ENCODE data around the gene NDRG3.
A peak's percentile ranks its signal among the peaks of the same experiment; 100 is the strongest.
"Not testable (repeated sequence)": the region's sequence is repeated elsewhere in the genome, so short reads cannot be mapped to it uniquely, and the experiment has no call there.

The NDRG3 gene

DNA sequence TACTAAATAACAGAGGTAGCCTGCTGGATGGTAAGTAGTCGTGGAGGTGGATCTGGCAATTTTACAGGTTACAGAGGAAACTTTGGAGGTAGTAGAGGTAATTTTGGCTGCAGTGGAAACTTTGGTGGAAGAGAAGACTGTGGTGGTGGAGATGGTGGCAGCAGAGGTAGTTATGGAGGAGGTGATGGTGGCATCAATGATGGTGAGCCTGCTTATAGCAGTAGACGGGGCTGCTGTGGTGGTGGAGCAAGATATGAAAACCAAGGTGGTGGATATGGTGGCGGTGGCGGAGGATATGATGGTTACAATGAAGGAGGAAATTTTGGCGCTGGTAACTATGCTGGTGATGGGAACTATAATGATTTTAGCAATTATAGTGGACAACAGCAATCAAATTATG, 125.0 kb downstream of the NDRG3 start:
- Histone ChIP-seq H3K4me1 (ENCODE audit: control insufficient read depth, insufficient read depth, low read length) (no peaks in the 10 kb centered on the region), H3K9me3 (replicated peaks; ENCODE audit: low read length) (no peaks in the 10 kb centered on the region), H3K36me3 (ENCODE audit: insufficient read depth, low read length) (no peaks in the 10 kb centered on the region)

DNA sequence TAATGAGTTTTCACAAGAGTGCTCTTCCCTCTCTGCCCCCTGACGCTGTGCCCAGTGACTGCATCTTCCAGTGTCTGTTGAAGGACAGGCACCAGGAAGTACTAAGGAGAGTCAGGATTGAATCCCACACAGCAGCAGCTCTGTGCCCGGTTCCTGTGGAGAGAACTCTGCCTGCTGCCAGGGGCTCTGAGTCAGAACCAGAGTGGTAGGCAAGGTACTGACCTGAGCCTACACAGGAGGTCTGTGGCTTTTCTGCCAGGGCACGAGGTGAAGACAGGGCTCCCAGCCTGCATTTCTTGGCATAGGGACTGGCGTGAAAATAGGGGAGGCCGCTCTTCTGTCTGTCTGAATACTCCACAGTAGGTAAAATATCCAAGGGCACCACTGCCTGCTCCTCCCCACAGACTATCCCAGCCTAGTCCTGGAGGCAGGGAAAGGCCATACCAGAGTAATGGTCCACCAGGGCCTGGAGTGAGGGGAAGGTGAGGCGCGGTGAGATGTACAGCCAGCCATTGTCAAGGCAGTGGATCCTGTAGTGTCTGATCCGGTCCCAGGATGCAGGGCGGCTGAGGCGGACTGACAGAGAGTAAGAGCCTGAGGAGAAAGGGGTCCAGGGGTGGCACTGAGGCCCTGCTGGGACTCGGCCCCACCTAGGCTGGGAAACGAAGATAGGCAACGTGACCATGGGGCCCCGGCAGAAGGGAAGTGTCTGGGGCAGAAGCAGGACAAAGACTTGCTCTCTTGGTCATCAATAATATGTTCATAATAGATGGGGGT, 130.9 kb downstream of the NDRG3 start:
- Histone ChIP-seq H3K9ac (ENCODE audit: low read depth, low read length) (no peak overlapping the region), H3K27me3 (ENCODE audit: control insufficient read depth, insufficient read depth, low read length) (no peaks in the 10 kb centered on the region), H3K4me1 (ENCODE audit: control insufficient read depth, insufficient read depth, low read length) (no peaks in the 10 kb centered on the region), H3K4me2 (ENCODE audit: low read length) (no peak overlapping the region), H3K36me3 (ENCODE audit: insufficient read depth, low read length) (peaks cover 43% of the 10 kb centered on the region), H3K4me3 (ENCODE audit: low read length) (no peak overlapping the region), H3K9me3 (replicated peaks; ENCODE audit: low read length) (no peaks in the 10 kb centered on the region)

More for the DNA sequence above, 125.0 kb downstream of the NDRG3 start:
- no peak overlapping the region for H3K4me2 ChIP-seq (ENCODE audit: low read length)
- no peaks in the 10 kb centered on the region for H3K27me3 ChIP-seq (ENCODE audit: control insufficient read depth, insufficient read depth, low read length)
- no peak overlapping the region for H3K9ac ChIP-seq (ENCODE audit: low read depth, low read length)
- no peak overlapping the region for H3K4me3 ChIP-seq (ENCODE audit: low read length)

DNA sequence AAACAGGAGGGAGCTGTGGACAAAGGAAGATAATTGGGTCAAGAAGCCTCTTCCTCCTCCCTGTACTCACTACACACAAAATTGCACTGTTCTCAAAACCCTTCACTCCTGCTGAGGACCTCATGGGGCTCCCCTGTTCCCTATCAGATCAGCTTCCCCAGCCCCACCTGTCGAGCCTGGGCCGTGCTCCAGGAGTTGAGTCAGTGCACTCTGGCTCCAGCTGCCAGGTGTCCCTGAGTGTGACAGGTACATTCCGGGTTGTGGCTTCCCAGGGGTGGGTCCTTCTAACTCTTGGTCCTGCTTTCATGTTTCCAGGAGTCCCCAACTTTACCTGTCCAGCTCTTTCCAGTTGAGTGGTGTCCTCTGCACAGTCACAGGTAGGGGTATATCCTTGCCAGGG, 131.9 kb downstream of the NDRG3 start:
- Histone ChIP-seq H3K4me3 (ENCODE audit: low read length) (no peak overlapping the region), H3K36me3 (ENCODE audit: insufficient read depth, low read length) (peaks cover 48% of the 10 kb centered on the region)

DNA sequence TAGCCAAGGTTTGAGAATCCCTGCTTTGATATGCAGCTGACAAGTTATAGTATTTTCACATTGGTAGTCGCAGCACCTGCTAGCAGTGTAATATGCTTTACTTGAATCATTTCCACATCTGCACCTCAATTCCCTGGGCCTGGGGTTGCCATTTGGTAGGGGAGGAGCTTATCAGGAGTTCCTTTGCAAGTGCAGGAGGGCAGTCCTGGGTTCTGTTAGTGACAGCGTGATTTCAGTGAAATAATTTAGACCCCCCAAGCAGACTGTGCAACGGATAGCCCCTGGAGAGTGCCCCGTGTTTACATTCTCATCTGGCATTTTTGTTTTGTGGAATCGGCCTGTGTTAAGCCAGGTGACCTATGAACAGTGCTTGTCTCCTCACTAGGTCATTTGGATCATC, 134.3 kb downstream of the NDRG3 start:
- Histone ChIP-seq H3K4me3 (ENCODE audit: low read length) (no peak overlapping the region), H3K9ac (ENCODE audit: low read depth, low read length) (no peak overlapping the region), H3K9me3 (replicated peaks; ENCODE audit: low read length) (no peaks in the 10 kb centered on the region), H3K36me3 (ENCODE audit: insufficient read depth, low read length) (peaks cover 62% of the 10 kb centered on the region), H3K4me1 (ENCODE audit: control insufficient read depth, insufficient read depth, low read length) (peaks cover 11% of the 10 kb centered on the region), H3K4me2 (ENCODE audit: low read length) (no peak overlapping the region), H3K27me3 (ENCODE audit: control insufficient read depth, insufficient read depth, low read length) (no peaks in the 10 kb centered on the region)

More for the DNA sequence above, 131.9 kb downstream of the NDRG3 start:
- H3K9me3 ChIP-seq (replicated peaks; ENCODE audit: low read length): no peaks in the 10 kb centered on the region
- H3K4me2 ChIP-seq (ENCODE audit: low read length): no peak overlapping the region
- H3K9ac ChIP-seq (ENCODE audit: low read depth, low read length): no peak overlapping the region
- H3K4me1 ChIP-seq (ENCODE audit: control insufficient read depth, insufficient read depth, low read length): no peaks in the 10 kb centered on the region
- H3K27me3 ChIP-seq (ENCODE audit: control insufficient read depth, insufficient read depth, low read length): no peaks in the 10 kb centered on the region

DNA sequence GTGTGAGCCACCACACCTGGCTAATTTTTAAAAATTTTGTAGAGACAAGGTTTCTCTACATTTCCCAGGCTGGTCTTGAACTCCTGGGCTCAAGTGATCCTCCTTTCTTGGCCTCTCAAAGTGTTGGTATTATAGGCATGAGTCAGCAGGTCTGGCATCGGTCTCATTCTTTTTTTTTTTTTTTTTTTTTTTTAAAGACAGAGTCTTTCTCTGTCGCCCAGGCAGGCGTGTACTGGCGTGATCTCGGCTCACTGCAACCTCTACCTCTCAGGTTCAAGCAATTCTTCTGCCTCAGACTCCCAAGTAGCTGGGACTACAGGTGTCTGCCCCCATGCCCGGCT, 137.5 kb downstream of the NDRG3 start:
- H3K27me3 ChIP-seq (ENCODE audit: control insufficient read depth, insufficient read depth, low read length); H3K4me2 ChIP-seq (ENCODE audit: low read length); H3K9me3 ChIP-seq (replicated peaks; ENCODE audit: low read length); H3K9ac ChIP-seq (ENCODE audit: low read depth, low read length); H3K4me3 ChIP-seq (ENCODE audit: low read length): not testable (repeated sequence)
- peaks cover 47% of the 10 kb centered on the region for H3K36me3 ChIP-seq (ENCODE audit: insufficient read depth, low read length)
- peaks cover 17% of the 10 kb centered on the region for H3K4me1 ChIP-seq (ENCODE audit: control insufficient read depth, insufficient read depth, low read length)

DNA sequence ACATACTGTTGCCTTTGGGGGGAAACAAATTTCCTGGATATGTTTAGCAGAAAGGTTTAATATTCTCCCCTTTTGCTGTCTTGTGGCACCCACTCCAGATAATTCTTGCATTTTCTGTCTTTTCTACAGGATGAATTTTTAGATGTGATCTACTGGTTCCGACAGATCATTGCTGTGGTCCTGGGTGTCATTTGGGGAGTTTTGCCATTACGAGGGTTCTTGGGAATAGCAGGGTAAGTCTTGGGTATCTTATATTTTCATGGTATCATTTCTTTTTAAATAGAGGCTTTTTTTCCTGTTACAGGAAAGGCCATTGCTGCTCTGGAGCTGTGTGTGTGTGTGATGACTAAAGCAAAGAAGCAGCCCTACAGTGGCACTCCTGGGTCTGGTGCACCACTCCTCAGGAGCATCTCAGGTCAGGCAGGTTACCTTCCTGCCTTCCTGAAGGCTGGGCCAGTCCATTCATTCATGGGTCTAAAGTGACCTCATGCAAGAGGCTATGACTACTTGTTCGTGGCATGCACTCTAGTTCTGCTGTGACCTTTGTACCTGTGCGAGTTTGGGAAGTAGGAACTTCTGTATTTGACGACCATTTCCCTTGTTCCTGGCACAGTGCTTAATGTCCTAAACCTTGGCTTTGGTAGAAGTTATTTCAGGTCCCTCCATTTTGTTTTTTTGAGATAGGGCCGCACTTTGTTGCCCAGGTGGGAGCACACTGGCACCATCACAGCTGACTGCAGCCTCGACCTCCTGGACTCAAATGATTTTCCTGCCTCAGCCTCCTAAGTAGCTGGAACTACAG, 138.1 kb downstream of the NDRG3 start:
- Histone ChIP-seq H3K4me2 (ENCODE audit: low read length) (peak overlapping the region; percentile 92), H3K9me3 (replicated peaks; ENCODE audit: low read length) (no peaks in the 10 kb centered on the region), H3K27me3 (ENCODE audit: control insufficient read depth, insufficient read depth, low read length) (no peaks in the 10 kb centered on the region), H3K36me3 (ENCODE audit: insufficient read depth, low read length) (peaks cover 42% of the 10 kb centered on the region), H3K9ac (ENCODE audit: low read depth, low read length) (peak overlapping the region; percentile 94), H3K4me1 (ENCODE audit: control insufficient read depth, insufficient read depth, low read length) (peaks cover 17% of the 10 kb centered on the region), H3K4me3 (ENCODE audit: low read length) (peak overlapping the region; percentile 92)

DNA sequence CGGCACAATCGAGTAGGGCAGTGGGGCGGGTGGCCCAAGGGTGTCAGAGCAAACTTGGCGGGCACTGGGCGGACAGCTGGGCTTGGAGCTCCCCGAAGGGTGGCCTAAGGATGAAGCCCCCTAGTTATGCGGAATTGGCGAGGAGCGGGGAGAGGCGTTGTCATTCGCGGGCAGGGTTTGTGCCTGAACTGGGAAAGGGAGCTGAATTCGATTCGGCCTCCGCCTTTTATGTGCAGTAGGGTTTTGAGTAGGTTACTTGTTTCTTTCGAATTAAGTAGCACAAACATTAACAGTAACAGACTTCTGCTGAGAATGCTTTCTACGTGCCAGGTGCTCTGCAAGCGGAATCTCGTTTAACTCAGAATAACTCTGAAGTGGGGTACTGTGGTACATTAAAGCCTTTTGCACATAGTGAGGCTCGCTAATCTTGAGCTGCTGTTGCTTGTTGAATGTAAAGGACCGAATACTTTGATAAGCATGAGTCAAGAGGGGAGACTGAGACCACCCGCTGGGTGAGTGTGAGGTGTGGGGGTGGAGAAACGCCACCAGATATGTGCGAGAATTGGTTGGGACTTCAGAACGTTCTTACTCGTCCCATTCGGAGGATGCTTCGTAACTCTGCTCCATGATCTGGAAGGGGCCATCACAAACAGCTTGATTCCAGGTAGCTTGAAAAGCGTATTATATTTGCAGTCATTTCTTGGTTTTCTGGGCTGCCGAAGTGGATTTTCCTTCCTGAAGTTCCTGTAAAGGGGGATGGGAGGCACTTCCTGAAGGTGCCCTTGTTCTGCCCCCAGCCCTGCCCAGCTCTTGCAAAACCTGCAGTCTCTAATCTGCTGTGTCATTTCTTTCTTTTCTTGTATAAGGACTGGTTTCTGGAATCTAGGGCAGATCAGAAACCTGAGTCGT, 139.5 kb downstream of the NDRG3 start:
- peak overlapping the region; percentile 92 for H3K4me2 ChIP-seq (ENCODE audit: low read length)
- H3K4me1 ChIP-seq (ENCODE audit: control insufficient read depth, insufficient read depth, low read length): peaks cover 17% of the 10 kb centered on the region
- no peaks in the 10 kb centered on the region for H3K9me3 ChIP-seq (replicated peaks; ENCODE audit: low read length)
- H3K36me3 ChIP-seq (ENCODE audit: insufficient read depth, low read length): peaks cover 29% of the 10 kb centered on the region
- H3K27me3 ChIP-seq (ENCODE audit: control insufficient read depth, insufficient read depth, low read length): no peaks in the 10 kb centered on the region
- peak overlapping the region; percentile 94 for H3K9ac ChIP-seq (ENCODE audit: low read depth, low read length)
- peak overlapping the region; percentile 92 for H3K4me3 ChIP-seq (ENCODE audit: low read length)

DNA sequence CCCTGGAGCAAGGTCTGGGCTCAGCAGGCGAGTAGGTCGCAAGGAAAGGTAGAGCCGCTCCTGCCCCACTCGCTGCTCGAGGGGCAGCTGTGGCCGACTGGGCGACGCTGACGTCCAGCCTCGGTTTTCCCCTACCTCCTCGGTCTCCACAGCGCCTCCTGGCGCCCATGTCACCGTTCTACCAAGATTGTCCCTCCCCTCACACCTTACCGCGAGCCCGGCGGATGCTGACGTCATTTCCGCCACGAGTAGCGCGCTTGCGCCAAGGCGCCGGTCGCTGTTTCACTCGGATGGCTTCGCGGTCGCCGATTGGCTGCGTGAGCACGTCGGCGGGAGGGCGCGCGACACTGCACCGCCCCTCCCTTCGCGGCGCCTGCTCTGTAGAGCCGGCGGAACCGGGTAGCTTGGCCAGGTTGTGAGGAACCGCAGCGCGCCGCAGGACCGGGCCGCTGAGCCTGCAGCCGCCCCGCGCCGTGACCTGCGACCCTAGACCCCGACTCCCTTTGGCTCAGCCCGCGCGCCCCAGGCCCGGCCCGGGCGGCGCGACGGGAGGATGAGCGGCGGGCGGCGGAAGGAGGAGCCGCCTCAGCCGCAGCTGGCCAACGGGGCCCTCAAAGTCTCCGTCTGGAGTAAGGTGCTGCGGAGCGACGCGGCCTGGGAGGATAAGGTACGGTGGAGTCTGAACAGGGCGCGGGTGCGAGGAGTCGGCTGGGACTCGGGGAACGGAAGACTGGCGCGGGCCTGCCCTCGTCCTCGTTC, 140.3 kb downstream of the NDRG3 start, which contains the start of gene RAB5IF:
Gene RAB5IF, plus strand, starts transcription at position 381 of the 759 bp plus-strand sequence. Its CDS starts 173 bp downstream, at position 554.
- no peaks in the 10 kb centered on the region for H3K9me3 ChIP-seq (replicated peaks; ENCODE audit: low read length)
- H3K4me1 ChIP-seq (ENCODE audit: control insufficient read depth, insufficient read depth, low read length): peaks cover 17% of the 10 kb centered on the region
- no peaks in the 10 kb centered on the region for H3K27me3 ChIP-seq (ENCODE audit: control insufficient read depth, insufficient read depth, low read length)
- H3K9ac ChIP-seq (ENCODE audit: low read depth, low read length): peak within 1 kb of the TSS; percentile 94
- peak within 1 kb of the TSS; percentile 92 for H3K4me2 ChIP-seq (ENCODE audit: low read length)
- H3K4me3 ChIP-seq (ENCODE audit: low read length): peak within 1 kb of the TSS; percentile 92
- H3K36me3 ChIP-seq (ENCODE audit: insufficient read depth, low read length): peaks cover 21% of the 10 kb centered on the region

DNA sequence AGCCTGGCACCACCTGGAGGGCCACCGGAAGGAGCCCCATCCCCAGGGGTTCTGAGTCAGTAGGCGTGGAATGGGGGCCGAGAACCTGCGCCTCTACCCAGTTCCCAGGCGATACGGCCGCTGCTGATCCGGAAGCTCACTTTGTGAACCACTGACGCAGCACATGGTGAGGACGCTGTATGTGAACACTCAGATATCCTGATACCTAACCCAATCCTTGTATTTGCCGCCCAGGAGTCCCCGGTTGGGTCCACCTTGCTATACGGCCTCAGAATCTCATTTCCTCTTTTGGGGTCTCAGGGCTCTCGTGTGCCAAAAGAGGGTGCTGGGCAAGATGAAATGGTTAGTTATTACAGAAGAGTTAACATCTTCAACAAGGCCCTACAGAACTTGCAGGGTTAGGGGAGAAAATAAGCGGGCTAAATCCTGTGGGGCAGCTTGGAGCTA, 140.9 kb downstream of the NDRG3 start:
- Histone ChIP-seq H3K36me3 (ENCODE audit: insufficient read depth, low read length) (peaks cover 19% of the 10 kb centered on the region), H3K4me2 (ENCODE audit: low read length) (peak overlapping the region; percentile 89), H3K4me1 (ENCODE audit: control insufficient read depth, insufficient read depth, low read length) (peaks cover 17% of the 10 kb centered on the region), H3K9ac (ENCODE audit: low read depth, low read length) (peak overlapping the region; percentile 78), H3K4me3 (ENCODE audit: low read length) (peak overlapping the region; percentile 64), H3K27me3 (ENCODE audit: control insufficient read depth, insufficient read depth, low read length) (no peaks in the 10 kb centered on the region), H3K9me3 (replicated peaks; ENCODE audit: low read length) (no peaks in the 10 kb centered on the region)
